Measurements from ENCODE around the gene CDK19. TPM values are rescaled to one million over a fixed set of nuclear protein-coding genes. Genes with fewer than 3 reads are reported as not detected.

Gene CDK19
- total RNA-seq, 2 donors from 2014 or later = 15.0 to 22.4 TPM

DNA sequence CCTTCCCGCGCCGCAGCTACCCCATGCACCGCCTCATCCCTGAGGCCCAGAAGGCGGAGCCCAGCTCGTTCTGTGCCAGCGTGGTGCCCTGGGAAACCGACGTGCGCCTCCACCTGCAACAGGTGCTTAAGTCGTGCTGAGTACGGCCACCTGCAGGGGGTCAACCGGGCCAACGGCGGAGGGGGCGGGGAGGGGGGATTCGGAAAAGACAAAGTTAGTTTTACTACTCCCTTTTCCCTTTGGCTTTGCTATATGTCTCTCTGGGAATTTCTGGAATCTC lies 168.9 kb downstream of the CDK19 start:
- no peak for ATAC-seq
- Mint-ChIP-seq H3K4me1 (ENCODE audit: low read depth in 2 of 2) (peaks cover 4 to 9% of the 10 kb centered on the region in 2 donors), H3K27ac (no peak overlapping the region), H3K4me3 (no peak overlapping the region), H3K9me3 (no peaks in the 10 kb centered on the region), H3K27me3 (no peaks in the 10 kb centered on the region), H3K36me3 (peaks cover 6% of the 10 kb centered on the region)
- DNase-seq (ENCODE audit: low spot score) = no peak

GRCh38 chr6:110645685-110646418 lies 169.4 kb downstream of the CDK19 start:
- H3K4me3 Mint-ChIP-seq = no peak overlapping the region
- peaks cover 4 to 9% of the 10 kb centered on the region in 2 donors for H3K4me1 Mint-ChIP-seq (ENCODE audit: low read depth in 2 of 2)
- H3K27me3 Mint-ChIP-seq = no peaks in the 10 kb centered on the region
- no peaks in the 10 kb centered on the region for H3K9me3 Mint-ChIP-seq
- DNase-seq (ENCODE audit: low spot score) = no peak
- H3K27ac Mint-ChIP-seq = no peak overlapping the region
- peaks cover 6% of the 10 kb centered on the region for H3K36me3 Mint-ChIP-seq
- ATAC-seq = no peak

GRCh38 chr6:110643175-110643574 lies 172.1 kb downstream of the CDK19 start:
- DNase-seq (ENCODE audit: low spot score) = no peak
- no peak for ATAC-seq
- no peaks in the 10 kb centered on the region for H3K27me3 Mint-ChIP-seq
- peaks cover 11% of the 10 kb centered on the region for H3K36me3 Mint-ChIP-seq
- H3K4me3 Mint-ChIP-seq = no peak overlapping the region
- H3K9me3 Mint-ChIP-seq = no peaks in the 10 kb centered on the region
- H3K4me1 Mint-ChIP-seq (ENCODE audit: low read depth in 2 of 2) = peaks cover 8 to 9% of the 10 kb centered on the region in 2 donors
- no peak overlapping the region for H3K27ac Mint-ChIP-seq

DNA sequence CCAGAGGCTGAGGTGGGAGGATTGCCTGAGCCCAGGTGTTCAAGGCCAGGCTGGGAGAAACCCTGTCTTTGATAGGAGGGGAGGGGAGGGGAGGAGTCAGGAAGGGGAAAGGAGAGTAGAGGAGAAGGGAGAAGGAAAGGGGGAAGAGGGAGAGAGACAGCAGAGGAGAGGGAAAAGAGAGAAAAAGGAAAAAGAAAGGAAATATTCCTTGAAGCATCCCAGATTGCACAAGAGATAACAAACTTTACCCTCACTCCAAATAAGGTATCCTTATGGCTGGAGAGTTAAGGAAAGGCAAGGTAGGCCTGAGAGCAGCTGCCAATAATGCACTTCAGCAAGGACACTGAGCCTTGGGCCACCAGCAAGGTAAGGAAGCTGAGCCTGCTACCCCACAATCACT lies 172.6 kb downstream of the CDK19 start:
- no peak for ATAC-seq
- H3K4me1 Mint-ChIP-seq (ENCODE audit: low read depth in 2 of 2) = peaks cover 8 to 9% of the 10 kb centered on the region in 2 donors

GRCh38 chr6:110636781-110637180 lies 178.5 kb downstream of the CDK19 start:
- Mint-ChIP-seq H3K9me3 (no peaks in the 10 kb centered on the region), H3K36me3 (peaks cover 5% of the 10 kb centered on the region), H3K27me3 (no peaks in the 10 kb centered on the region), H3K4me1 (ENCODE audit: low read depth in 2 of 2) (peaks cover 7 to 9% of the 10 kb centered on the region in 2 donors), H3K27ac (no peak overlapping the region), H3K4me3 (no peak overlapping the region)
- DNase-seq (ENCODE audit: low spot score) (no peak), ATAC-seq (no peak)

More for the DNA sequence above, 172.6 kb downstream of the CDK19 start:
- no peak for DNase-seq (ENCODE audit: low spot score)
- H3K9me3 Mint-ChIP-seq = no peaks in the 10 kb centered on the region
- no peak overlapping the region for H3K27ac Mint-ChIP-seq
- no peaks in the 10 kb centered on the region for H3K27me3 Mint-ChIP-seq
- H3K36me3 Mint-ChIP-seq = peaks cover 11% of the 10 kb centered on the region
- no peak overlapping the region for H3K4me3 Mint-ChIP-seq

DNA sequence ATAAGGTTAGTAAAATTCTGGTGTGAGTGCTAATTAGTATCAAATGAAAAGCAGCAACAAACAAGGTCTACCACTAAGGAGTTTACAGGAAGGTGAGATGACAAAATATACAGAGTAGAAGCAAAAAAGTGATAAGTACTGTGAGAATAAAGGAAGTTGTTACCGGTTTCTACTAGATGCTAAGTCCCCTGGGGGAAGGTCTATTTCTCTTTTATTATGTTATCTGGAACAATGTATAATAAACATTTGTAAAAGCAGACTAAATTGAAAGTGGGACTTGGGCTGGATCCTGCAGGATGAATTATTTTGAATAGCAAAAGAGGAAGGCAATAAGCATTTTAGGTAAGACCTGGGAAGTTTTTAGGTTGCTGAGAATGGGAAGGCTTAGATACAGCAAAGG lies 180.2 kb downstream of the CDK19 start:
- Mint-ChIP-seq H3K4me1 (ENCODE audit: low read depth in 2 of 2) (peaks cover 7 to 9% of the 10 kb centered on the region in 2 donors), H3K27ac (no peak overlapping the region), H3K9me3 (no peaks in the 10 kb centered on the region), H3K27me3 (no peaks in the 10 kb centered on the region), H3K4me3 (no peak overlapping the region), H3K36me3 (peaks cover 5% of the 10 kb centered on the region)
- DNase-seq (ENCODE audit: low spot score) (no peak), ATAC-seq (no peak)

DNA sequence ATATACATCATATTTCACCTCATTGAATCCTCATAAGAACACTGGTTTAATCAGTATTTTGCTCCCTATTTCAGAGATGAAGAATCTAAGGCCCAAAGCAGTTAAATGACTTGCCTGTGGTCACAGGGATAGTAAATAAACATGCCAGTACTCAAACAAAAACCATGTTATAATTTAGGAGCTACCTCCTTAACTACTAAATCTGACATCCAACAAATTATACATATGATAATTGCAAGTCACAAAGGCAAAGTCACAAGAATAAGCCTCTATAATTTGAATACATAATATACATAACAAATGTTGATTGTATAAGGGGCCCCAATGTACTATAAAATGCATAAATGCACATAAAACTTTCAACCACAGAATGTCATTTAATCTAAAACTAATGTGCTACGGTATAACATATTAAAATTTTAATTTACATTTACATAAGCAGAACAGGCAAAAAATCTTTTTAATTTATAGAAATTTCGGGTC lies 181.5 kb downstream of the CDK19 start:
- no peaks in the 10 kb centered on the region for H3K27me3 Mint-ChIP-seq
- H3K4me3 Mint-ChIP-seq = no peak overlapping the region
- H3K9me3 Mint-ChIP-seq = no peaks in the 10 kb centered on the region
- ATAC-seq = no peak
- DNase-seq (ENCODE audit: low spot score) = no peak
- H3K4me1 Mint-ChIP-seq (ENCODE audit: low read depth in 2 of 2) = peaks cover 5 to 7% of the 10 kb centered on the region in 2 donors
- no peak overlapping the region for H3K27ac Mint-ChIP-seq
- H3K36me3 Mint-ChIP-seq = no peaks in the 10 kb centered on the region

DNA sequence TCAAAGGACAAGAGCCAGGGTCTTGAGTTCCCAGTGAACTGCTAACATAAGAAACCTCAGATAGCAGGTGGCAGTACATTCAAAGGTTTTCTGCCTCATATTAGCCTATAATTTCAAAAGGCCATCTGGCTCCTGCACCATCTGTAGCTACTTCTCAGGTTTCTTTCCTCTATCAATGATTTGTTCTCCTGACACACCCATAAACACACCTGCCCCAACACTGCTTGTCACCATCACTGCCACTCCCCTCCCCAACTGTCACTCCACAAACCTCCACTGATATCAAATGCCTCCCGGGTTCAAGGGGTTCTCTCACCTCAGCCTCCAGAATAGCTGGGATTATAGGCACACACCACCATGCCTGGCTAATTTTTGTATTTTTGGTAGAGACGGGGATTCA lies 186.1 kb downstream of the CDK19 start:
- DNase-seq (ENCODE audit: low spot score) (no peak), ATAC-seq (no peak)
- Mint-ChIP-seq H3K4me1 (ENCODE audit: low read depth in 2 of 2) (no peaks in the 10 kb centered on the region), H3K4me3 (no peak overlapping the region), H3K27ac (no peak overlapping the region), H3K36me3 (no peaks in the 10 kb centered on the region), H3K9me3 (no peaks in the 10 kb centered on the region), H3K27me3 (no peaks in the 10 kb centered on the region)

DNA sequence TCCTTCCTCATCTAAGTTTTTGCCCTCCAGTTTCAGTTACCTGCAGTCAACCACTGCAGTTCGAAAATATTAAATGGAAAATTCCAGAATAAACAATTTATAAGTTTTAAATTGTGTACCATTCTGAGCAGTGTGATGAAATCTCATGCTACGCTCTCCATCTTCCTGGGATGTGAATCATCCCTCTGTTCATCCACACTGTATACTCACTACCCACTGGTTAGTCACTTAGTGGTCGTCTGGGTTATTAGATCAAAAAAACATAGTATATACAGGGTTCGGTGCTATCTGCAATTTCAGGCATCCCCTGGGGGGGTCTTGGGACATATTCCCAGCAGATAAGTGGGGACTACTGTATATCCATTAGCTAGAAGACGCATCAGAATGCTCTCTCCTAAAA lies 186.9 kb downstream of the CDK19 start:
- H3K4me3 Mint-ChIP-seq = no peak overlapping the region
- no peaks in the 10 kb centered on the region for H3K36me3 Mint-ChIP-seq
- no peaks in the 10 kb centered on the region for H3K27me3 Mint-ChIP-seq
- no peak overlapping the region for H3K27ac Mint-ChIP-seq
- DNase-seq (ENCODE audit: low spot score) = no peak
- H3K9me3 Mint-ChIP-seq = no peaks in the 10 kb centered on the region
- H3K4me1 Mint-ChIP-seq (ENCODE audit: low read depth in 2 of 2) = no peaks in the 10 kb centered on the region
- no peak for ATAC-seq

GRCh38 chr6:110626442-110626841 lies 188.8 kb downstream of the CDK19 start:
- Mint-ChIP-seq H3K27me3 (no peaks in the 10 kb centered on the region), H3K27ac (no peak overlapping the region), H3K4me3 (no peak overlapping the region), H3K36me3 (peaks cover 9% of the 10 kb centered on the region), H3K9me3 (no peaks in the 10 kb centered on the region), H3K4me1 (ENCODE audit: low read depth in 2 of 2) (no peaks in the 10 kb centered on the region)
- ATAC-seq (no peak), DNase-seq (ENCODE audit: low spot score) (no peak)

DNA sequence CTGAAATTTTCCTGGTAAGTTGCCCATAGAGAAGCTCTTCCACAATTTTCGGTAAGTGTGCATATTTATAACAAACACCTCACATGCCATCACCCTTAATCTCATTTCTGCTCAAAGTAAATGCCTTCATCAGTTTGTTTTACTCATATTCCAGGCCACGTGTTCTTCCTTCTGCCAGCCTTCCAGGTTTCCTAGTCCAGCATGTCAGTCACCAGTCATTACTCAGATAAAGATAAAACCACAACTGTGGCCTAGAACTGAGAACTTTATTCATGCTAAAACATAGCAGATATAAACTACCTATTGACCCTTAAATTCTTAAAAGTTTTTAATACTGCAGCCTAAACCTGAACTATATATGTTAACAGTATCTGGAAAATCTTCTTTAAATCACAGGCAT lies 189.4 kb downstream of the CDK19 start:
- H3K4me3 Mint-ChIP-seq = no peak overlapping the region
- DNase-seq (ENCODE audit: low spot score) (no peak), ATAC-seq (no peak)
- H3K27me3 Mint-ChIP-seq = no peaks in the 10 kb centered on the region
- H3K36me3 Mint-ChIP-seq = peaks cover 12% of the 10 kb centered on the region
- no peaks in the 10 kb centered on the region for H3K4me1 Mint-ChIP-seq (ENCODE audit: low read depth in 2 of 2)
- H3K27ac Mint-ChIP-seq = no peak overlapping the region
- H3K9me3 Mint-ChIP-seq = no peaks in the 10 kb centered on the region

DNA sequence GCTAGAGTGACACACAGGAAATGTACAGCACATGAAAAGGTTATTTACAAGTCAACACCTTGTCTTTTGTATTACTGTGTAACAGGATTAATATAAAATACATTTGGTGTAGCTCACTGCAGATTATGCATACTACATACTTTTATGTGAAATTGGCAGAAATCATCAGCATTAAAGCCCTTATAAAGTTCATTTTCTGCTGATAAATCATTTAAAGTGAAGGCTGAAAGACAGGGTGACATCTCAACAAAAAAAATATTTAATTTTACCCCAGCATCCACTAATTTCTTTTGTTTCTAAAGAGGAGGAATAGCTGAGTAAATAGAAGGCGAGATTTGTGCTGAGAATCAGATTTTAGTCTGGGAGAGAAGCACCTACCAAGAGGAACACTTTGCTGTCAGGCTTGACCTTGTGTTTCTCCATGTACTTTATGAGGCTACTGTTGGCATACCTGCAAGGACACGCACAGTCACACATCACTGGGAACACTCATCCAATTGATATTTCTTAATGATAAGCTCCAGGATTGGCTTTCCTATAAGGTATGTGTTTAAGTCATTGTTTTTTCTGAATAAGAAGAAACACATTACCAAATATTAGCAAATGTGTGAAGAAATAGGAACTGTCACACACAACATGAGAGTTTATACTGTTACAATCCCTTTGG lies 192.2 kb downstream of the CDK19 start:
- no peak for ATAC-seq
- DNase-seq (ENCODE audit: low spot score) = no peak
- no peaks in the 10 kb centered on the region for H3K27me3 Mint-ChIP-seq
- no peaks in the 10 kb centered on the region for H3K9me3 Mint-ChIP-seq
- H3K27ac Mint-ChIP-seq = no peak overlapping the region
- no peak overlapping the region for H3K4me3 Mint-ChIP-seq
- peaks cover 0 to 7% of the 10 kb centered on the region in 2 donors for H3K4me1 Mint-ChIP-seq (ENCODE audit: low read depth in 2 of 2)
- H3K36me3 Mint-ChIP-seq = peaks cover 16% of the 10 kb centered on the region

GRCh38 chr6:110621061-110621460 lies 194.2 kb downstream of the CDK19 start:
- ATAC-seq (no peak), DNase-seq (ENCODE audit: low spot score) (no peak)
- peaks cover 16% of the 10 kb centered on the region for H3K36me3 Mint-ChIP-seq
- peaks cover 7% of the 10 kb centered on the region in 2 donors for H3K4me1 Mint-ChIP-seq (ENCODE audit: low read depth in 2 of 2)
- H3K4me3 Mint-ChIP-seq = no peak overlapping the region
- no peaks in the 10 kb centered on the region for H3K27me3 Mint-ChIP-seq
- H3K9me3 Mint-ChIP-seq = no peaks in the 10 kb centered on the region
- H3K27ac Mint-ChIP-seq = no peak overlapping the region

- H3K9me3 Mint-ChIP-seq = no peaks in the 10 kb centered on the region
- no peak for ATAC-seq
Measured at GRCh38 chr6:110620065-110620464, 195.2 kb downstream of the CDK19 start.

More at GRCh38 chr6:110620065-110620464, 195.2 kb downstream of the CDK19 start:
- no peak overlapping the region for H3K4me3 Mint-ChIP-seq
- peaks cover 7% of the 10 kb centered on the region in 2 donors for H3K4me1 Mint-ChIP-seq (ENCODE audit: low read depth in 2 of 2)
- H3K36me3 Mint-ChIP-seq = peaks cover 16% of the 10 kb centered on the region
- no peak overlapping the region for H3K27ac Mint-ChIP-seq
- DNase-seq (ENCODE audit: low spot score) = no peak
- H3K27me3 Mint-ChIP-seq = no peaks in the 10 kb centered on the region
